SKM-1 (cell line): ENCODE results near the gene IGFBP7.

Experiments used
- DNase-seq: peaks from one replicate; lab custom pipeline; 2025; ENCODE audit not compliant: unreplicated experiment; lab: John Stamatoyannopoulos, UW

The IGFBP7 gene, protein sequence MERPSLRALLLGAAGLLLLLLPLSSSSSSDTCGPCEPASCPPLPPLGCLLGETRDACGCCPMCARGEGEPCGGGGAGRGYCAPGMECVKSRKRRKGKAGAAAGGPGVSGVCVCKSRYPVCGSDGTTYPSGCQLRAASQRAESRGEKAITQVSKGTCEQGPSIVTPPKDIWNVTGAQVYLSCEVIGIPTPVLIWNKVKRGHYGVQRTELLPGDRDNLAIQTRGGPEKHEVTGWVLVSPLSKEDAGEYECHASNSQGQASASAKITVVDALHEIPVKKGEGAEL

DNA sequence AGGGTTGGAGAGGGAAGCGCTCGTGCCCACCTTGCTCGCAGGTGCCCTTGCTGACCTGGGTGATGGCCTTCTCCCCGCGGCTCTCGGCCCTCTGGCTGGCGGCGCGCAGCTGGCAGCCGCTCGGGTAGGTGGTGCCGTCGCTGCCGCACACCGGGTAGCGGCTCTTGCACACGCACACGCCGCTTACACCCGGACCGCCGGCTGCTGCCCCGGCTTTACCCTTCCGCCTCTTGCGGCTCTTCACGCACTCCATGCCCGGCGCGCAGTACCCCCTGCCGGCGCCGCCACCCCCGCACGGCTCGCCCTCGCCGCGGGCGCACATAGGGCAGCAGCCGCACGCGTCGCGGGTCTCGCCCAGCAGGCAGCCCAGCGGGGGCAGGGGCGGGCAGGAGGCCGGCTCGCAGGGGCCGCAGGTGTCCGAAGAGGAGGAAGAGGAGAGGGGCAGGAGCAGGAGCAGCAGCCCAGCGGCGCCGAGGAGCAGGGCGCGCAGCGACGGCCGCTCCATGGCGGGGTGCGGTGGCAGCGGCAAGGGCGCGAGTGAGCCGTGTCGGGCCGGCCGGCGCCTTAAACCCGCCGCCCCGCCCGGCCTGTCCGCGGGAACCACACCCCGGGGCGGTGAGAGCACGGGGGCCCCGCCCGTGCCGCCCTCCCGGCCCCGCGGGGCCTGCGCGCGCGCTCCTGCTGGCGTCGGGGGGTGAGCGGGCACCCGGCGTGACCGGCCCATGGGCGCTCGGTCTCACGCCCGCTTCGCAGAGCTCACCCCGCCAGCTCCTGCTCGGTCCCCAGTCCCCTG is at the start of gene IGFBP7:
TSS of gene IGFBP7 (minus strand) at position 539 of the 793 bp plus-strand sequence. CDS start at position 505, 34 bp downstream.
- DNase-seq = no peak

DNA sequence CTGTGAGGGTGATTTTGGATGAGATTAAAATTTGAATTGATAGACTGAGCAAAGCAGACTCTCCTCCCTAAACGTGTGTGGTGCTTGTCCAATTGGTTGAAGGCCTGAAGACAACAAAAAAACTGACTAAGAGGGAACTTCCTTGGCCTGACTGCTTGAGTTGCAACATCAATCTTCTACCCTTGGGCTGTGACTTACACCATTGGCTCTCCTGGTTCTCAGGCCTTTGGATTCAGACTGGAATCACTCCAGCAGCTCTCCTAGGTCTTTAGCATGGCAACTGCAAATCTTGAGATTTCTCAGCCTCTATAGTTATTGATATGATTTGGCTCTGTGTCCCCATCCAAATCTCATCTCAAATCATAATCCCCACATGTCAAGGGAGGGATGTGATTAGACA is 49.7 kb upstream of the IGFBP7 start:
- no peak for DNase-seq

DNA sequence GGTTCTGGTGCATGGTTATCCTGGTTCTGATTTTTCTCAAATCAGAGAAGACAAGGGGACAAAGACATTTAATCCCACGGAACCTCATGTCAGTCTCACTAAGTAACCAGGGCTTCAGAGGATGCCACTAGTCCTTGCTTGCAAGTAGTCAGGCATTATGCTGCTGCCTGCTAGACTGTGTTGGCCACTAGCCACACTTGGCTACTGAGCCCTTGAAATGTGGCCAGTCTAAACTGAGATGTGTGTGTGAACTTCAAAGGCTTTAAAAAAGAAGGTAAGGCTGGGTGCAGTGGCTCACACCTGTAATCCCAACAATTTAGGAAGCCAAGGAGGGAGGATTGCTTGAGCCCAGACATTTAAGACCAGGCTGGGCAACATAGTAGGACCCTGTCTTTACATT is 48.6 kb upstream of the IGFBP7 start:
- no peak for DNase-seq

DNA sequence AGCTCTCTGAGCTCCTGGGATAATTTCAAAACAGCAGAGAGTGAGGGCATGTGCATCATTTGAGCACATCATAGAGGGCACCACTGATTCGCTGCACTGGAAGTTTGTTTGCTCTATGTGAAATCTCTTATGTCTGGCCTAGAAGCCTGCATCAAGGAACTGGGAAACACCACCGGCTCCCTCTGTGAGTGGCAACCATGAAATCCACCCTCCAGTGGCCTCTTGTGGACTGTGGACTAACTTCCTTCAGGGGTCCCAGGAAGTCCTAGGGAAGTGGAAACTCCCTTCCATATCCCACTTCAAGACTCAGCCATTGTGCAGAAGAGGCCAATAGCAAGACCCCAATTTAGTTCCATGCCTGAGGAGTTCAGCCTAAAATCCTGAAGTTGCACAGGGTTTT is 48.0 kb upstream of the IGFBP7 start:
- DNase-seq = no peak

DNA sequence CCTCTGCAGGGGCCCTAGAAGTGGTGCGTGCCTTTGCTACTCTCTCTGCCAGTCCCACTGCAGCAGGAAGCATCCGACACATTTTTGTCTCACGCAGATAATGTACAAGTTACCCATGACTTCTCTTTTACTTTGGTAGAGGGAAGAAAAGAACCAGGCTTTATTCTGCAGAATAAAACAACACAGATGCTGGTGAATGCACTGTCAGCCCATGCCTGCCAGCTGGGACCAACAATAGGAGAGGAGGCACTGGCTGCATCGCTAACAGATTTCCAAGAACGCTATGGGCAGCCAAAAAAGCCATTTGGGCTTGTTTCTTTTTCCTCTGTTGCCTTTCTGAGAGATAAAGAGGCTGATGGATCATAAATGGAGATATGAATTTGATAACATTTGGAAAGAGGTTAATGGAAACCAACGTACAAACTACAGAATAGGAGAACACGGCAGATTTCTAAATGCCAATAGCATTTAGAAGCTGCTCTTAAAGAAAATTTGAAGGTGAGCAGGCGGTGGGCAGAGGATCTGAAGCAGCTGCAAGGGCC is 47.5 kb upstream of the IGFBP7 start:
- no peak for DNase-seq

DNA sequence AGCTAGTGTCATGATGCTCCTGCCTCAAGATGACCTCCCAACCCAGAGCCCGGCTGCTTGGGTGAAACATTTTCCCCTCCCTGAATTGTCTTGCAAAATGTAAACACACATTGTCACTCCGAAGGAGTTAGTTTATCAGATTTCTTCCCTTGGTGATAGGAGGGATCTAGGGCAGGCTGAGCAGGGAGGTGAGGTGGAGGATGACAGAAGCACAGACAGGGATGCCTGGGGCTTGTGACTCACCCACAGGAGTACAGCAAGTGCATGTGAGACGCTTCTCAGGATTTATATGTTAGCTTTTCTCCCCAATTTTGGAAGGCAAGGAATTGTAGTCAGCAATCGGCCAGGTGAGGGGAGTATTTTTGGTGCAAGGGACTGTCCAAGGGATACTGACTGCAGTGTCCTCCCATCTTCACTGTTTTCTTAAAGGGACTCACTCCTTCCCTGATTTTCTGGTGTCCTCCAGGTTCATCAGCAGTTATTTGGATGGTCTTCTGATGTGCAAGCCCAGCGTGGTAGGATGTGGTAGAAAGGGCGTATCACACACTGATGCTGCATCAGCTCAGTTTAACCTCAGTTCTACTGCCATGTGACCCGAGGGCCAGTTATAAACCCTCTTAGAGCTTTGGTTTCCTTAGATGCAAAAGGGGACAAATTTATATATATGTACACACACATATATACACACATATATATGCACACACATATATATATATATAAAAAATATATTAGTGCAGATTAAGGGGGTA is 46.2 kb upstream of the IGFBP7 start:
- DNase-seq = no peak

DNA sequence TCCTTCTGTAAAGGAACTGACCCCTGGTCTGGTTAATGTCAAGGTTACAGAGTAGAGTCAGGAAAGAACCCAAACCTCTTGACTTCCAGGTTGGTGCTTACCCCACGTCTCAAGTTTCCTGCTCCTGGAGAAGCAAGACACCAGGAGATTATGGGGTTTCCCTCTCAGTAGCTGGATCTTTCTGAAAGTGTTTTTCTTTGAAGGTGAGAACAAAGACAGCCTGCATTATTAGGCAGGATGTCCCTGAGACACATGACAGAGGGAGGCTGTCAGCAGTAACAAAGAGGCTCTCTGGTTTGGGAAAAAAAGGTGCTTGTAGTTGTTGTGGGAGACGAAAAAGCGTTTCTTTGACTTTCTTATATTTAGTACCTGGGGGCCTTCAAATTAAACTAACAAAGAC is 44.7 kb upstream of the IGFBP7 start:
- no peak for DNase-seq

DNA sequence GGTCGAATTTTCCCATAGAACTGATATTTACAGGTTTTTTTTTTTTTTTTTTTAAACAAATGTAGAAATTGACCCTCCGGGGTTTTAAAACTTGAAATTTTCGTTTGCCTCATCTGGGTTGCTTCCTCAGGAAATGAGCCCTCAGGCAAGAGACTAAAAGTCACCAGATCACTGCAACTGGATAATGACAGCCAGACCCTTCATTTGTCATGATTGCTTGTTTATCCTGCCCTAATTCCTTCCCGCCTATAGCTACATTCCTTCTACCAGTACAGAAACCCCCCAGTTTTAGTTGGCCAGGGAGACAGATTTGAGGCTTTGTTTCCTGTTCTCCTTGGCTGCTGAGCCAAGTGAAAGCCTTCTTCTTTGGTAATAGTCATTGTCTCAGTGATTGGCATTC is 44.0 kb upstream of the IGFBP7 start:
- DNase-seq = no peak

DNA sequence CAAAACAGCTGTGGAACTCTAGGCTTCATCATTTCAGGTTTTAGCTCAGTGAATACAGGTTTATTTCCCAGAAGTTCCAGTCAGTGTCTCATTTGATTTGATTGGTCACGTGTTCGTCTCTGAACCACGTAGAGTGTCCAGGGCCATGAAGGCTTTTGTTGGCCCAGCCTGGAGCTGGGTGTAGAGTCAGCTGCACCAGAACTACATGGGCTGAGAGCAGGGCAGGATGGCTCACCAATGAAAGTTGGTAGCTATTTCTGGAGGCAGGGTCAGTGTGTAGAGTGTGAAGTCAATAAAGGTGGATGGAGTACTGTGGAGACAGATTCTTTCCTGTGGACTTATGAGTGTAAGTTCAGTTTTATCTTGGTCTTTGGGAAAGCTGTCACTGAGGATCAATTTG is 43.0 kb upstream of the IGFBP7 start:
- DNase-seq = no peak

DNA sequence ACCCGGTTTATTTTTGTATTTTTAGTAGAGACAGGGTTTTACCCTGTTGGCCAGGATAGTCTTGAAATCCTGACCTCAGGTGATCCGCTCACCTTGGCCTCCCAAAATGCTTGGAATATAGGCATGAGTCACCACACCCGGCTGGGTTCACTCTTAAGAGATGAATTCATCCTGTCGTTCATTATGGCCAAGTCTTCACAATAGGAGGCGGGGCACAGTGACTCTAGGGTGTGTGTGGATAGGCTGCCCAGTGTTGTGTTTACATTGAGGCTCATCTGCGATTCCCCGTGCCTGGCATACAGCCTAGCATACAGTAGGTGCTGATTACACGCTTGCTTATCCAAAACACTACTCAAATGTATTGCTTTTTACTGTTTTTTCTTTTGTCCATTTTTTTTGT is 41.3 kb upstream of the IGFBP7 start:
- DNase-seq = no peak

DNA sequence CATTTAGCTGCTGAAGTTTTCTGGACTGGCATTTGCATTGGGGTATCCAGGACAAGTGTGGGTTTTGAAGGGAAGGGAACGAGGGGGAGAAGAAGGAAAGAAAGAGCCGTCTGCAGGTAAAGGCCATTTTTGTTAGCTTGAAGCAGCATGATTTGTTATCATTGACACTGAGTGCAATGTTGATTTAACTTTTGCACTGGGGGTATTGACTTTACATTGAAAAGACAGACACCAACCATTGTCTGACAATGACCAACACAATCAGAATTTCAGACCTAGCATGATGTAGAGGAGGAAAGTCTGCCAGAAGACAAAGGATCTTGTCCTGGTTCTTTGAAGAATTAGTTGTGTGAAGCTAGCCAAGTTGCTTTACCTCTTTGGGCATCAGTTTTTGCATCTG is 39.6 kb upstream of the IGFBP7 start:
- DNase-seq = no peak

DNA sequence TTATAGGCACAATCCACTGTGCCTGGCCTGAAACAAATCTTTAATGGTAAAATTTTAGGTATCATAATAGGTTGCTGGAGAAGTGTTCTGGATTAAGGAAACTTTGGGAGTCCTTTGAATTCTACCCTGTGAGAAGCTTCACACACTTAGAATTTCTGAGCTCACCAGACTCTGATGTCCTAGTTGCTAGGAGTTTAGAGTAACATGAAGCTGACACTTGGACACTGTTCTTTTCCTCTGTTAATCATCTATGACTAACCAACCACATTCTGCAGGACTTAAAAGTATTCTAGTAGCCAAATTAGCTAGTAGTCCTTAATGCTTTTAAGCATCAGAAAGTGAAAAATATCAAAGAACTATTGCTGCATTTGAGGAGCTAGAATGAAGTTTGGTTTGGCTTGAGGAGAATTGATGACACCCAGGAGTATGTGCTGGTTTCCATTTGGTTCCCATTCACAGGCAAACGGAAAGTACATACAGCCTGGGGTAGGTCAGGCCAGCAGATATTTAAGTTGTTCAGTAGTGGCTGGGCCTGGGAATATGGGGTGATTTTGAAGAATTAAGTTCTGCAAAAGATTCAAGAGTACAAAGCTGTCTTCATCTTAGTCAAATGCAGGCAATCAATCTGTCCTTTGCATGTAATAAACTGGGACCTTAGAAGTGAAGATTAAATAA is 38.8 kb upstream of the IGFBP7 start:
- DNase-seq = no peak

DNA sequence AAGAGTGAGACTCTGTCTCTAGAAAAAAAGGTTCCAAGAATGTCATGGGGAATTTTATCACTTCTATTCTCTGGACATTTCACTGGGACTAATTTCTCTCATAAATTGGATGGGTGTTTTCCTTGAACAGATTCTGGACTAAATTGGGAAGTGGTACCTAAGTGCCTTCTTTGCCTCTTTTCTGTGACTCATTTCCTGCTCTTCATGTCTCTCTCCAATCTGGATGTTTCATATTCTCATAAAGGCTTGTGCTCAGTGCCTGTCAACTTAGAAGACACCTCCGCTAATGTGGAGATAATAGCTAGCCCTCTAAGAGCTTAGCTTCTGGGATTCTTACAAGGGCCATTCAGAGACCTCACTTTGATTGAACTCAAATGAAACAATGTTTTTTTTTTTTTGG is 38.0 kb upstream of the IGFBP7 start:
- DNase-seq = no peak

DNA sequence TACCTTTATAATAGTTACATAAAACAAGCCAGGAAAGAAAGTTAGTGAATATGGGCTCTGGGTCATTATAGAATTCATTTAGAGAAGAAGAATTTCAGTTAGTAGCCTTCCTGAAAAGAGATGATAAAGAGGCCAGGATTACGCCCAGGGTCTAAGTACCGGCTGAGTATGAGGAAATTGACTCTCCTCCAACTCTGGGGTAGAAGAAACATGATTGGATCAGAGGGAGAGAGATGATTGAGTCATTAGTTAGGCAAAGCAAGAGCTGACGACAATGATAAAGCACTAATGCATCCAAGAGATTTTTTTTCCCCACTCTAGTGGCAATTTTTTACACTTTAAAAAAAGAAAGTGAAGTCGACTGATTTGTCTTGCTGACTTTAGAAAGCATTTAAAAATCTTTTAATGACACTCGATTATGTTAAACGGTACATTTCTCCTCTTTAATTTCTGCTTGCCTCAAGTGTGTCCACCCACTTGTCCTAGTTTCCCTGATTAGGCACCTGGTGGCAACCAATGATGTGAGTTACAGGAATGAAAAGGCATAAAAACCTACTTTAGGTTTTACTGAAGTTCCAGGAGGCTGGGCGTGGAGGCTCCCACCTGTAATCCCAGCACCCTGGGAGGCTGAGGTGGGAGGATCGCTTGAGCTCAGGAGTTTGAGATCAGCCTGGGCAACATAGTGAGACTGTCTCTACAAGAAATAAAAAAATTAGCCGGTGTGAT is 37.3 kb upstream of the IGFBP7 start:
- no peak for DNase-seq

DNA sequence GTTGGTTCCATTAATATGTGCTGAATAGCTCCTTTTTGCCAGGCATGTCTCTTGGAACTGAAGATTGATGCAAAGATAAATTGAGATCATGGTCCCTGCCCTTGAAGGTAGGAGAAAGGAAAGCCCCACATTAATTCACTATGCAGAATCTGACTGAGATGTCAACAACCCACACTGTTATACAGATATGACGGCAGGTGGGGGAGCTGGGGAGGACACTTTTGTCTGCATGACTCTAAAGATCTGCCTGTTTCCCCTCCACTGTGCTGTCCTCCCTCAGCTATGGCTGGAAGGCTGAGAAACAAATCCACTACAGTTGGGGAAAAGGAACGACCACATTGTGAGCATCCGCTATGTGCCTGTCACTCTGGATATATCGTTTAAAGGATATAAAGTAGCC is 36.3 kb upstream of the IGFBP7 start:
- no peak for DNase-seq

DNA sequence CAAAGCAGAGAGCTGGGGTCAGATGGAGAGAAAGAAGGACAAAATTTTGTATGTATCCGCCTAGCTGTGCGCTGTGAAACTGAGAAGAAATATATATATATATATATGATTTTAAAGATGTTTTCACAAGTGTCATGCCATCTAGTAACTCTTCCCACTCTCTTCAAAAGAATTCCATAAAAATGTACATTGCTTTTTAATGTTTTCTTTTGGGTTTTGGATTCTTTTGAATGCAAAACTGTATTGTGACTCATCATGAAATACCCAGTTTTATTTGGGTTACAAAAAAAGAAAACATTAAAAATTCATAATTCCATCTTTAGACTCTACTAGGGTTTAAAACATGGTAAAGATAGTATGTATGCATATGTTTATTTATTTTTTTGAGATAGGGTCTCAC is 34.3 kb upstream of the IGFBP7 start:
- no peak for DNase-seq

DNA sequence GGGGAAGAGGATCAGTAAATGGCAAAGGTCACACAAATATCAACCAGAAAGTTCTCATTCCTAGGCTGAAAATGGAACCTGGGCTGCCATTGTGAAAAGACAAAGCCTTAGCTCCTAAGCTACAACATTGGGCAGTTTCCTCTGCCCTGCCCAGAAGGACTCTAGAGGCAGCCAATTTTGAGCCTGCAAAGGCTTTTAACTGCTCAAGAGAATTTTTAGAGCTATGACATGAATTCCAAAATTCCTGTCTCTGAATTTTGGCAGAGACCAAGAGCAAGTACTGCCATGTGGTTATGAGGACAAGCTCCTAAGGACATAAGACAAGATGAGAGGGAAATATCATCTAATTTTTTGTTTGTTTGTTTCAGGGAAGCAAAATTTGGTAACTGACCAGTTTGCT is 29.6 kb upstream of the IGFBP7 start:
- DNase-seq = no peak

DNA sequence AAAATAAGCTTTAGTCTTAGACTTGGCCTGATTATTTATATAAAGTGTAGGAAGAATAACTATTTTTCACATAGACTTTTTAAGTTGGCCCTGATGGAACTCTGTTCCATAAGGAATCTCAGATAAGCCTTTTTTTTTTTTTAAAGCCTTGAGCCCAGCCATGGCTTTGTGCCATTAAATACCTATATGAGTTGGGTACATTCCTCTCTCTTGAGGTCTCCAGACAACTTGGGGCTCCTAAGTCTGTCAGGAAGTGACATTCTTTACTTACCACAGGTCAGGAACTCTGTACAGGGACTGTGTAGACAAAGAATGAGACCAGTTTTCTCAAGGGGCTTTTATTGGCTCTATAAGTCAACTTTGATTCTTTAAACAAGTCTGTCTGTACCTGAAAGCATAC is 27.1 kb upstream of the IGFBP7 start:
- no peak for DNase-seq

DNA sequence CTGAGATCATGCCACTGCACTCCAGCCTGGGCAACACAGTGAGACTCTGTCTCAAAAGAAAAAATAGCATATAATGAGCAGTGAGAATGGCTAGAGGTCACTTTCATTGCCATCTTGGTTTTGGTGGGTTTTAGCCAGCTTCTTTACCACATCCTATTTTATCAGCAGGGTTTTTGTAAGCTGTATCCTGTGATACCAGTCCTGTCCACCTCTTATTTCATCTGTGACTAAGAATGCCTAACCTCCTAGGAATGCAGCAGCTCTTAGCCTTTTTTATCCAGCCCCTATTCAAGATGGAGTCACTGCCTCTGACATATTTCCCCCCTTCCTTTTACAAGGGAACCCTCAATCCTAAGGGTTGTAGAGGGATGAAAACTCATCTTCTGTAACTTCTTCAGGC is 26.1 kb upstream of the IGFBP7 start:
- DNase-seq = no peak

DNA sequence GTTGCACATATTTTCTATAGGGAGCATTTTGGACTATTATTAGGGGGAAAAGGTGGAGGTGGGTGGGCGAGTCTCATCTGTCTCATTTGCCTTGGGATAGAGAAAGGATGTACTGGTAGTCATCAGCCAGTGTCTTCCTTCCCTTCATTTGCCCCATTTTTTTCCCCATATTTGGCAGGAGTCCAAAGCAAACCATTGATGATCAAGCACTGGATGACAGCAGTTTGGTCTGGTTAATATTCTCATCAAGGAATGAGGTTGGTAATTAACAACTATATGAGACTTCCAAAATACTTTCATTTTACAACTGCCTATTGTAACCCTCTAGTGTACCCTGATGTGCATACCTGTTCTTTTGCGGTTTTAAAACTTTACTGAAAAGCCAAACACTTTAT is 22.6 kb upstream of the IGFBP7 start:
- DNase-seq = no peak
